GM12892 (cell line): ENCODE data around the gene TPM1.

Experiments used
- POLR2A ChIP-seq: IDR thresholded peaks from 2 replicates; pipeline ENCODE4 v1.6.1; 2011; ENCODE audit warnings: low read depth, low read length, control low read depth
- TAF1 ChIP-seq: IDR thresholded peaks from 2 replicates; pipeline ENCODE4 v1.6.1; 2011; ENCODE audit warnings: low read depth, mild to moderate bottlenecking, control low read depth, low read length, borderline replicate concordance

DNA sequence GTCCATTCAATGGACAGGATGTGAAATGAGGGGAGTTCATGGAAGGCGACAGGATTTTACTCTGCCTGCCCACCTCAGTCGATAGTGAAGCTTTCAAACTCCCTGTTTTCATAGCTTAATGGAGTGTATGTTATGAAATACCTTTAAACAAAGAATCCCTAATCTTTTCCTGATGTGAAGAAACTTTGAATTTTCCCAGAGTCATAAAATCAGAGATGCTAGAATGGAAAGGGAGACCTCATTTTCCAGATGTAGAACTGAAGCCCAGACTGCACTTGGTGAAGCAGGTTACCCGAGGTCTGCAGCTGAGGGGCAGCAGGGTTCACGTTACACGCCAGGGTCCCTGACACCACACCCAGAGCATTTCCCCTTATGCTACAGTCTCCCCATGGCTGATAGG, 44.4 kb downstream of the TPM1 start:
- TF ChIP-seq POLR2A (no peak), TAF1 (no peak)
